HG03064 (cell line): Measurements from ENCODE around the gene NMT1.

Experiments
- ATAC-seq: cut with Tn5 transposase; IDR thresholded peaks from one replicate; pipeline ENCODE4 v1.9.1; 2021; ENCODE audit warnings: low read depth; ENCODE audit not compliant: unreplicated experiment

Gene NMT1

GRCh38 chr17:45073414-45074070 is 12.4 kb downstream of the NMT1 start:
- no peak for ATAC-seq

GRCh38 chr17:45077643-45078042 is 16.5 kb downstream of the NMT1 start:
- ATAC-seq = no peak

- no peak for ATAC-seq
Observed at GRCh38 chr17:45081047-45081703, 20.1 kb downstream of the NMT1 start.

- no peak for ATAC-seq
Observed at GRCh38 chr17:45086391-45086790, 25.3 kb downstream of the NMT1 start.

- ATAC-seq = no peak
Observed at GRCh38 chr17:45086865-45087503, 25.9 kb downstream of the NMT1 start.

- no peak for ATAC-seq
Observed at GRCh38 chr17:45087504-45087975, 26.4 kb downstream of the NMT1 start.

- no peak for ATAC-seq
Observed at GRCh38 chr17:45087978-45088377, 26.9 kb downstream of the NMT1 start.

GRCh38 chr17:45088741-45089140 is 27.6 kb downstream of the NMT1 start:
- no peak for ATAC-seq

- no peak for ATAC-seq
Observed at GRCh38 chr17:45090711-45091110, 29.6 kb downstream of the NMT1 start.

- ATAC-seq = no peak
Observed at GRCh38 chr17:45091778-45092425, 30.8 kb downstream of the NMT1 start.

- no peak for ATAC-seq
Observed at GRCh38 chr17:45092911-45093430, 31.9 kb downstream of the NMT1 start.

- ATAC-seq = no peak
Observed at GRCh38 chr17:45093444-45094110, 32.5 kb downstream of the NMT1 start.

GRCh38 chr17:45096141-45096540 is 35.0 kb downstream of the NMT1 start:
- ATAC-seq = no peak

GRCh38 chr17:45096926-45097325 is 35.8 kb downstream of the NMT1 start:
- no peak for ATAC-seq

- ATAC-seq = no peak
Observed at GRCh38 chr17:45098081-45098868, 37.2 kb downstream of the NMT1 start.

GRCh38 chr17:45098869-45099616 is 37.9 kb downstream of the NMT1 start:
- ATAC-seq = no peak

- no peak for ATAC-seq
Observed at GRCh38 chr17:45101546-45101882, 40.4 kb downstream of the NMT1 start.

- ATAC-seq = no peak
Observed at GRCh38 chr17:45101883-45102811, 41.0 kb downstream of the NMT1 start.
